ENCODE results near the gene HLA-DMA.

The HLA-DMA gene

DNA sequence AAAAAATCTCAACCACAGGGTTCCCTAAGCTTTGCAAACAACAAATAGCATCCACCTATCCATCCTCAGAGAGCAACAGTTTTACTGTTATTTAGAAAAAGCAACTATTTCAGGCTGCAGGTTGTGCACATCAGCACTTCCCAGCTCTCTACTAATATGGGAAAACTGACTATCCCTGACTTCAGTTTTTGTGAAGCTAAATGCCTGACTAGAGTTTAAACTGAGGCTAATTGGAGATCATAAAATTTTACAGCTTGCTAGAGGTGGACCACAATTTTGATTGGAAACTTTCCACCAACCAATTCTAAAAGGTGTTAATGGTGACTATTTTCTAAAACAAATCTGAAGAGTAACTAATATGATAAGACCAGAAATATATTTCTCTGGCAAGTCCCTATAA, 48.9 kb downstream of the HLA-DMA start:
- DNase-seq (ENCODE audit: low read depth), result no peak
- TF ChIP-seq, protein P1, sequence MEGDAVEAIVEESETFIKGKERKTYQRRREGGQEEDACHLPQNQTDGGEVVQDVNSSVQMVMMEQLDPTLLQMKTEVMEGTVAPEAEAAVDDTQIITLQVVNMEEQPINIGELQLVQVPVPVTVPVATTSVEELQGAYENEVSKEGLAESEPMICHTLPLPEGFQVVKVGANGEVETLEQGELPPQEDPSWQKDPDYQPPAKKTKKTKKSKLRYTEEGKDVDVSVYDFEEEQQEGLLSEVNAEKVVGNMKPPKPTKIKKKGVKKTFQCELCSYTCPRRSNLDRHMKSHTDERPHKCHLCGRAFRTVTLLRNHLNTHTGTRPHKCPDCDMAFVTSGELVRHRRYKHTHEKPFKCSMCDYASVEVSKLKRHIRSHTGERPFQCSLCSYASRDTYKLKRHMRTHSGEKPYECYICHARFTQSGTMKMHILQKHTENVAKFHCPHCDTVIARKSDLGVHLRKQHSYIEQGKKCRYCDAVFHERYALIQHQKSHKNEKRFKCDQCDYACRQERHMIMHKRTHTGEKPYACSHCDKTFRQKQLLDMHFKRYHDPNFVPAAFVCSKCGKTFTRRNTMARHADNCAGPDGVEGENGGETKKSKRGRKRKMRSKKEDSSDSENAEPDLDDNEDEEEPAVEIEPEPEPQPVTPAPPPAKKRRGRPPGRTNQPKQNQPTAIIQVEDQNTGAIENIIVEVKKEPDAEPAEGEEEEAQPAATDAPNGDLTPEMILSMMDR (IDR thresholded peaks at IDR 0.05; ENCODE audit: control insufficient read depth, extremely low read depth, insufficient read depth), result no peak
- no peak overlapping the region for H3K4me3 ChIP-seq (ENCODE audit: low read depth, low read length)
